Activated T-helper 2 cell treated with anti-CD3 and anti-CD28 coated beads, Interferon-gamma antibody, Interleukin-2, Interleukin-4, amounts not matched to agents 10 μg/mL and 5 μg/mL and 100 μg/mL, durations not matched to agents 14 hours and 24 hours and 36 hours (primary cell): ENCODE results near the gene IL17RC. TPM values are rescaled to one million over a fixed set of nuclear protein-coding genes. Genes with fewer than 3 reads are reported as not detected.
A peak's percentile ranks its signal among the peaks of the same experiment; 100 is the strongest.
"Not testable (repeated sequence)": the region's sequence is repeated elsewhere in the genome, so short reads cannot be mapped to it uniquely, and the experiment has no call there.

Experiments used
- DNase-seq: peaks from one replicate; pipeline ENCODE4 v3.0.0; 2021; ENCODE audit warnings: low spot score
- H3K27ac Mint-ChIP-seq: one replicate; pipeline ENCODE4 v1.8.0; 2021; ENCODE audit warnings: mixed read lengths
- H3K27me3 Mint-ChIP-seq: one replicate; pipeline ENCODE4 v1.8.0; 2021; ENCODE audit warnings: low read depth, mixed read lengths
- H3K36me3 Mint-ChIP-seq: one replicate; pipeline ENCODE4 v1.8.0; 2021; ENCODE audit warnings: low read depth, mixed read lengths
- H3K4me1 Mint-ChIP-seq: one replicate; pipeline ENCODE4 v1.8.0; 2021; ENCODE audit warnings: low read depth, mixed read lengths
- H3K4me3 Mint-ChIP-seq: one replicate; pipeline ENCODE4 v1.8.0; 2021; ENCODE audit warnings: low read depth, mild to moderate bottlenecking, moderate library complexity, mixed read lengths
- H3K9me3 Mint-ChIP-seq: one replicate; pipeline ENCODE4 v1.8.0; 2021; ENCODE audit warnings: mixed read lengths
- intact Hi-C: fragments of 100-400 bp; cut with micrococcal nuclease; formaldehyde crosslinking; loops from one replicate; pipeline ENCODE4 v1.15.1; 2023
- total RNA-seq: library from RNA; stranded (reverse); gene quantifications from 2 replicates; pipeline ENCODE4 v1.2.3, GENCODE V29; 2022

Gene IL17RC
- total RNA-seq, 1 donor from 2014 or later = 0.27 TPM

- no peak overlapping the region for H3K27ac Mint-ChIP-seq
- H3K27me3 Mint-ChIP-seq = peaks cover 3% of the 10 kb centered on the region
- H3K4me1 Mint-ChIP-seq = no peaks in the 10 kb centered on the region
- intact Hi-C loops = no loop called here
- no peak overlapping the region for H3K4me3 Mint-ChIP-seq
- no peaks in the 10 kb centered on the region for H3K9me3 Mint-ChIP-seq
- DNase-seq = no peak
- no peaks in the 10 kb centered on the region for H3K36me3 Mint-ChIP-seq
Observed at GRCh38 chr3:9883706-9884554, 33.0 kb upstream of the IL17RC start.

GRCh38 chr3:9884555-9885165 lies 32.2 kb upstream of the IL17RC start:
- Mint-ChIP-seq H3K4me3 (no peak overlapping the region), H3K36me3 (no peaks in the 10 kb centered on the region), H3K9me3 (no peaks in the 10 kb centered on the region), H3K27ac (no peak overlapping the region), H3K4me1 (peaks cover 3% of the 10 kb centered on the region), H3K27me3 (peaks cover 3% of the 10 kb centered on the region)
- no peak for DNase-seq
- intact Hi-C loops = no loop called here

- H3K4me3 Mint-ChIP-seq = no peak overlapping the region
- no peak for DNase-seq
- intact Hi-C loops = no loop called here
- H3K9me3 Mint-ChIP-seq = no peaks in the 10 kb centered on the region
- H3K27me3 Mint-ChIP-seq = peaks cover 3% of the 10 kb centered on the region
- H3K27ac Mint-ChIP-seq = no peak overlapping the region
- peaks cover 7% of the 10 kb centered on the region for H3K36me3 Mint-ChIP-seq
- H3K4me1 Mint-ChIP-seq = peaks cover 4% of the 10 kb centered on the region
Observed at GRCh38 chr3:9886328-9886727, 30.6 kb upstream of the IL17RC start.

DNA sequence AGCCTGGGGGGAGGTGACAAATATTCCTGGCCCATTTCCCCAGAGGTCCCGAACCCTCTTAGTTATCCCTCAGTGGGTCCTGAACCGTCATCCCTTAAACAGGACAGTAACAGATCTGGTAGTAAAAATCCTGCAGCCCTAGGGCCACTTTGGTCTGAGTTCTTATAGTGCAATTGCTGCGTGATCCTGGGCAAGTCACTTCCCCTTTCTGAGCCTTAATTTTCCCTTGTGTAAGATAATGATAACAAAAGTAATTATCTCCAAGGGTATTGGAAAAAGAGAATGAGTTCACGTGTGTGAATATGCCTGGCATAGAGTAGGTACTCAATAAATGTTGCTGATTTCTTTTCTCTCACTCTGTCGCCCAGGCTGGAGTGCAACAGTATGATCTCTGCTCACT lies 29.4 kb upstream of the IL17RC start:
- Mint-ChIP-seq H3K27me3 (peaks cover 3% of the 10 kb centered on the region), H3K4me3 (no peak overlapping the region), H3K27ac (no peak overlapping the region), H3K36me3 (peaks cover 14% of the 10 kb centered on the region), H3K9me3 (no peaks in the 10 kb centered on the region), H3K4me1 (peaks cover 9% of the 10 kb centered on the region)
- intact Hi-C loops = no loop called here
- no peak for DNase-seq

DNA sequence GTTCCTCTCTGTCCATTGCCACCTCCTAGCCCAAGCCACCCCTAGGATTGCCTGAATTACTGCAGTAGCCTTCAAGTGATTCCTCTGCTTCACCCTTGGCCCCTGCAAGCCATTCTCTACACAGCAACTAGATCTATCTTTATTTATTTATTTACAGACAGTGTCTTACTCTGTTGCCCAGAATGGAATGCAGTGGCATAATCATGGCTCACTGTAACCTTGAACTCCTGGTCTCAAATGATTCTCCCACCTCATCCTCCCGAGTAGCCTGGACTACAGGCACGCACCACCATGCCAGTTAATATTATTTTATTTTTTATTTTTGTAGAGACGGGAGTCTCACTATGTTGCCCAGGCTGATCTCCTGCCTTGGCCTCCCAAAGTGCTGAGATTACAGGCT lies 28.4 kb upstream of the IL17RC start:
- peaks cover 17% of the 10 kb centered on the region for H3K4me1 Mint-ChIP-seq
- no peak for DNase-seq
- peaks cover 24% of the 10 kb centered on the region for H3K36me3 Mint-ChIP-seq
- intact Hi-C loops = no loop called here
- no peaks in the 10 kb centered on the region for H3K9me3 Mint-ChIP-seq
- H3K27ac Mint-ChIP-seq = no peak overlapping the region
- no peak overlapping the region for H3K4me3 Mint-ChIP-seq
- peaks cover 3% of the 10 kb centered on the region for H3K27me3 Mint-ChIP-seq

- no peak overlapping the region for H3K4me3 Mint-ChIP-seq
Observed at GRCh38 chr3:9889405-9889804, 27.5 kb upstream of the IL17RC start.

DNA sequence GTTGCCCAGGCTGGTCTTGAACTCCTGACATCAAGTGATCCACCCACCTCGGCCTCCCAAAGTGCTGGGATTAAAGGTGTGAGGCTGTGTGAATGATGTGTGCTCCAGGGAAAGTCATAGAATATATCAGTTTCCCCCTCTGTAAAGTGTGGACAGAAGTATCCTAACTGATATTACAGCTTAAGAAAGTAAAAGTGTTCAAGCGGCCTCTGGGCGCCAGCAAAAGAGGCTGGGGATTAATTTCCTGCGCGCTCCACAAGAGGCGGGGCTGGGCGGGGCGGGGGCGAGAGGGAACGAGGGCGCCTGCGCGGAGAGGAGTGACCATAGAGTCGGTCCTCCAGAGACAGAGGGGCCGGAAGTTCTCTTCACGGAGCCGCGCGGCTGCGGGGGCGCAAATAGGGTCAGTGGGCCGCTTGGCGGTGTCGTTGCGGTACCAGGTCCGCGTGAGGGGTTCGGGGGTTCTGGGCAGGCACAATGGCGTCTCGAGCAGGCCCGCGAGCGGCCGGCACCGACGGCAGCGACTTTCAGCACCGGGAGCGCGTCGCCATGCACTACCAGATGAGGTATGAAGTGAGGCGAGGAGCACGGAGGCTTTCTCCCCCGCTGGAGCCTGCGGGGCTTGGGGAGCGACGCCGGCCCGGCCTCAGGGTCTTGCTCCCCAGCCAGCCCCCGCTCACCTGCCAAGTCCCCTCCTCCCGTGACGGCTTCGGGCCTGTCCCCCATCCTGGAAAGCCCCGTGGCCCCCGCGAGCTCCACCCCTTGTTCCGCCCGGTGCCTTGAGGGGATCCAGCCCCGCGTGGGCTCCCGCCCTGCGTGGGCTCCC lies 26.4 kb upstream of the IL17RC start, which contains the start of gene JAGN1:
Gene JAGN1 (plus strand): TSS at position 362 of the 823 bp plus-strand sequence. CDS start 113 bp downstream, at position 475.
- H3K27ac Mint-ChIP-seq = peak within 1 kb of the TSS; percentile 99
- H3K36me3 Mint-ChIP-seq = peaks cover 39% of the 10 kb centered on the region
- intact Hi-C loops = loop anchor here (1.0 to 5.0 kb wide), 7 partner anchors 13 to 547 kb away; partner anchors contain the start of genes BRPF1, CRELD1, RPUSD3 and SETD5
- H3K4me3 Mint-ChIP-seq = peak within 1 kb of the TSS; percentile 97
- peaks cover 31% of the 10 kb centered on the region for H3K4me1 Mint-ChIP-seq
- DNase-seq = peak; percentile 83
- no peaks in the 10 kb centered on the region for H3K27me3 Mint-ChIP-seq
- H3K9me3 Mint-ChIP-seq = no peaks in the 10 kb centered on the region

More at GRCh38 chr3:9889405-9889804, 27.5 kb upstream of the IL17RC start:
- peaks cover 25% of the 10 kb centered on the region for H3K4me1 Mint-ChIP-seq
- no peak for DNase-seq
- intact Hi-C loops = no loop called here
- peaks cover 32% of the 10 kb centered on the region for H3K36me3 Mint-ChIP-seq
- H3K9me3 Mint-ChIP-seq = no peaks in the 10 kb centered on the region
- no peaks in the 10 kb centered on the region for H3K27me3 Mint-ChIP-seq
- no peak overlapping the region for H3K27ac Mint-ChIP-seq

- DNase-seq = no peak
- Mint-ChIP-seq H3K36me3 (peaks cover 41% of the 10 kb centered on the region), H3K4me1 (peaks cover 33% of the 10 kb centered on the region), H3K9me3 (no peaks in the 10 kb centered on the region), H3K27me3 (no peaks in the 10 kb centered on the region), H3K27ac (peak overlapping the region; percentile 99), H3K4me3 (peak overlapping the region; percentile 97)
- intact Hi-C loops = loop anchor here (2.0 to 5.0 kb wide), 4 partner anchors 24 to 546 kb away; partner anchors contain the start of genes RPUSD3 and SETD5
Observed at GRCh38 chr3:9891072-9891622, 25.8 kb upstream of the IL17RC start.

GRCh38 chr3:9893739-9894138 lies 23.2 kb upstream of the IL17RC start:
- intact Hi-C loops = loop anchor here (5.0 kb wide), 2 partner anchors 496 to 544 kb away; partner anchors contain the start of gene SETD5
- peak overlapping the region; percentile 26 for H3K27ac Mint-ChIP-seq
- no peak for DNase-seq
- H3K4me3 Mint-ChIP-seq = no peak overlapping the region
- peaks cover 45% of the 10 kb centered on the region for H3K36me3 Mint-ChIP-seq
- H3K9me3 Mint-ChIP-seq = no peaks in the 10 kb centered on the region
- peaks cover 33% of the 10 kb centered on the region for H3K4me1 Mint-ChIP-seq
- H3K27me3 Mint-ChIP-seq = no peaks in the 10 kb centered on the region

DNA sequence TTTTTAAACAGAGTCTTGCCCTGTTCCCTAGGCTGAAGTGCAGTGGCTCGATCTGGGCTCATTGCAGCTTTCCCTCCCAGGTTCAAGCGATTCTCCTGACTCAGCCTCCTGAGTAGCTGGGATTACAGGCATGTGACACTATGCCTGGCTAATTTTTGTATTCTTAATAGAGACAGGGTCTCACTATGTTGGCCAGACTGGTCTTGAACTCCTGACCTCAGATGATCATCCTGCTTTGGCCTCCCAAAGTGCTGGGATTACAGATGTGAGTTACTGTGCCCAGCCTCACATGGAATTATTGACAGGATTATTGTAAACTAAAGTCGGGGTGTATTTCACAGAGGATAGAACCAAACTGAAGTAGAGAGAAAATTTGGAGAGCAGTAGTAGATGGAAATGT lies 21.2 kb upstream of the IL17RC start:
- H3K9me3 Mint-ChIP-seq, H3K27ac Mint-ChIP-seq, DNase-seq, intact Hi-C loops, H3K27me3 Mint-ChIP-seq, H3K4me3 Mint-ChIP-seq: not testable (repeated sequence)
- peaks cover 42% of the 10 kb centered on the region for H3K36me3 Mint-ChIP-seq
- peaks cover 29% of the 10 kb centered on the region for H3K4me1 Mint-ChIP-seq

DNA sequence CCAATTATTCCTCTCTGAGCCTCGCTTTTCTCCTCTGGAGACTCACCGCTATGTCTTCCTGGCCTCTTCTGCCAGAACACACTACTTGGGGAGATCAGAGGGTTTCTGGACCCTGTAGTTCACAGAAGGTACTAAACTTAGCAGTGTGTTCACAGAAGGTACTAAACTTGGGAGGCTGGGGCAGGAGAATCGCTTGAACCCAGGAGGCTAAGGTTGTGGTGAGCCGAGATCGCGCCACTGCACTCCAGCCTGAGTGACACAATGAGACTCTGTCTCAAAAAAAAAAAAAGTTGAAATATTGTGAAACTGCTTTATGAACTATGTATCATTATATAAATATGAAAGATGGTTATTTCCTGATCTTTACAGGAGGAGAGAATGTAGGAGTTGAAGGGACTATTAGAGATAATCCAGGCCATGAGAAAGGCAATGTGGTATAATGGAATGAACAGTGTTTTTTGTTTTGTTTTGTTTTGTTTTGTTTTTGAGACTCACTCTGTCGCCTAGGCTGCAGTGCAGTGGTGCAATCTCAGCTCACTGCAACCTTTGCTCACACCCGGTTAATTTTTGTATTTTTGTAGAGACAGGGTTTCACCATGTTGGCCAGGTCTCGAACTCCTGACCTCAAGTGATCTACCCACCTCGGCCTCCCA lies 20.0 kb upstream of the IL17RC start:
- H3K4me3 Mint-ChIP-seq, H3K27me3 Mint-ChIP-seq, H3K9me3 Mint-ChIP-seq, H3K27ac Mint-ChIP-seq, DNase-seq, intact Hi-C loops: not testable (repeated sequence)
- peaks cover 34% of the 10 kb centered on the region for H3K36me3 Mint-ChIP-seq
- peaks cover 30% of the 10 kb centered on the region for H3K4me1 Mint-ChIP-seq
